Stimulated activated CD8-positive, alpha-beta memory T cell treated with anti-CD3 and anti-CD28 coated beads, Interleukin-15, amount 100 ng/mL, for 4 hours (primary cell): ENCODE results near the gene ACTN3.
"Not testable (repeated sequence)": the region's sequence is repeated elsewhere in the genome, so short reads cannot be mapped to it uniquely, and the experiment has no call there.

Source experiments
- DNase-seq, 2 donors: peaks; one replicate each; pipeline ENCODE4 v3.0.0-alpha.2; 2020; ENCODE audit warnings: low read depth in 2 of 2

Gene ACTN3

DNA sequence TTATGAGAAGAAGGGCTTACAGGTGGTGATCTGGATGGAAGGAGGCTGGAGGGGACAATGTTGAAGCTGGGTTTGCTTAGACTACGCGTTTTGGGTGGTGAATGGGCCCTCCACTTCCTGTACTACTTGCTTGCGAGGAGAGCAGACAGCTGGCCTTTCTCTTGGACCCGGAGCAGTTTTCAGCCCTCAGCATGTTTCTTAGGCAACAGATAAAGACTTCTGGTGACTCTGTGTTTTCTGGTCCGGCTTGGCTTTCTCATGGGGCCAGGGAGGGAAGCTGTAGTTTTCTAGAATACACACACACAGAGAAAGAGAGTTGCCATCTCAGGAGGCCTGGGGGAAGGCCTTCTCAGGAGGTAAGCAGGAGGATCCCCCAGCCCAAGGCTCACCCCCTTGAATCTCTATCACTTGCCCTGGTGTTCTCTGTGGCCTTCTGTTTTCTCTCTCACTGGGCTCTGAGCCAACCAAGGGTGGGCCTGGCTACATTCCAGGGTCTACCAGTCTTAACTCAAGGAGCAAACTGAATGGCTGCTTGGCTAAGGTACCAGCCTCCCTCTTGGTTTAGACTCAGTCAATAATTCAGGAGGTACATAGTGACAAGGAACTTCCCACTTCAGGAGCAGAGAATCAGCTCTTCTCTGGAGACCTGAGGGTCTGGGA is 48.7 kb downstream of the ACTN3 start:
- no peak for DNase-seq

- DNase-seq: no peak
Observed at GRCh38 chr11:66598993-66599392, 52.3 kb downstream of the ACTN3 start.

DNA sequence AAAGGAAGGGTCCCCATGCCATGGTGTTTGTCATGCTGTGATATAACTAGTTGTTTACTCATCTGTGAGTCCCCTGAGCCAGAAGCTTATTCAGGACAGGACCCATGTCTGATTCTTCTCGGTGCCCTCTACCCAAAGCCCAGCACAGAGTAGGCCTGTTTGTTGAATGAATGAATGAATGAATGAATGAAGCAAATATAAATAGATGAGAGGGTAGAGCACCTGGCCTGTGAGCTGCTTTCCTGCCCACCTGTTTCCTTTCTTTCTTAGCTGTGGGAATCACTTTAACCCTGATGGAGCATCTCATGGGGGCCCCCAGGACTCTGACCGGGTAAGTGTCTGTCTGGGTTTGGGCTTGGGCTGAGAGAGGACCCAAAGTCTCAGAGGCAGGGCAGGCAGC is 53.5 kb downstream of the ACTN3 start:
- no peak for DNase-seq

GRCh38 chr11:66600631-66601233 is 54.0 kb downstream of the ACTN3 start:
- DNase-seq: no peak

- DNase-seq: no peak
Observed at GRCh38 chr11:66603072-66603471, 56.4 kb downstream of the ACTN3 start.

GRCh38 chr11:66604155-66604554 is 57.5 kb downstream of the ACTN3 start:
- DNase-seq: no peak

DNA sequence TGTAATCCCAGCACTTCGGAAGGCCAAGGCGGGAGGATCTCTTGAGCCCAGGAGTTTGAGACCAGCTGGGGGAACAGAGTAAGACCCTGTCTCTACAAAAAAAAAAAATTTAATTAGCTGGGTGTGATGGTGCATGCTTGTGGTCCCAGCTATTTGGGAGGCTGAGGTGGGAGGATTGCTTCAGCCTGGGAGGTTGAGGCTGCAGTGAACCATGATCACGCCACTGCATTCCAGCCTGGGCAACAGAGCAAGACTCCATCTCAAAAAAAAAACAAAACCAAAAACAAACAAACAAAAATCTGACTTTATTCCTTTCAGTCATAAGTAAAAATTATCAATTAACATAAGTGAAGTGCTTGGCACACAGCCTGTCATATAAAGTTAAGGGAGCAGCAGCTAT is 59.9 kb downstream of the ACTN3 start:
- DNase-seq: not testable (repeated sequence)

DNA sequence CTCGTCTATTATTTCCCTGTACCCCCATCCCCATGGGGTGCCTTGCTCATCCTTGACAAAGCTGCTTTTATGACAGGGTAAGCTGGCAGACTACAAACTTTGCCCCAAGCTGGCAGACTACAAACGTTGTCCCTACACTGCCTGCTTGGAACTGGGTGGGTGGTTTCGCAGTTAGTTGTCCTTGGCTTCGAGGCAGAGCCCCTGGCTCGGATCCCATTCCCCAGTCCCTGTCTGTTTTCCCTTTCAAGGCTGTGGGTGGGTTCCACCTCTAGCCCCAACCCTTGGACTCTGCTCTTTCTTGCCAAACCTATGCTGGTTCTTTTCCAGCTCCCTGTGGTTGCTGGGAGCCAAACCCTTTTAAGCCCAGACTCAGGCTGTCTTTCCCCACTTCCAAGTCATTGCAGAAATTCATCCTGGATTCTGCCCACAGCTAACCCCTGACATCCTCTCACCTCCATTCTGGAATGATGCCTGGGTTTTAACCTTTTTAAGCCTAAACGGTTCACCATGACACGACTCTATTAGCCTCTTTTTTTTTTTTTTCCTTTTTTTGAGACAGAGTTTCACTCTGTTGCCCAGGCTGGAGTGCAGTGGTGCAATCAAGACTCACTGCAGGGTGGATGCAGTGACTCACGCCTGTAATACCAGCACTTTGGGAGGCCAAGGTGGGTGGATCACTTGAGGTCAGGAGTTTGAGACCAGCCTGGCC is 60.6 kb downstream of the ACTN3 start:
- DNase-seq: no peak

DNA sequence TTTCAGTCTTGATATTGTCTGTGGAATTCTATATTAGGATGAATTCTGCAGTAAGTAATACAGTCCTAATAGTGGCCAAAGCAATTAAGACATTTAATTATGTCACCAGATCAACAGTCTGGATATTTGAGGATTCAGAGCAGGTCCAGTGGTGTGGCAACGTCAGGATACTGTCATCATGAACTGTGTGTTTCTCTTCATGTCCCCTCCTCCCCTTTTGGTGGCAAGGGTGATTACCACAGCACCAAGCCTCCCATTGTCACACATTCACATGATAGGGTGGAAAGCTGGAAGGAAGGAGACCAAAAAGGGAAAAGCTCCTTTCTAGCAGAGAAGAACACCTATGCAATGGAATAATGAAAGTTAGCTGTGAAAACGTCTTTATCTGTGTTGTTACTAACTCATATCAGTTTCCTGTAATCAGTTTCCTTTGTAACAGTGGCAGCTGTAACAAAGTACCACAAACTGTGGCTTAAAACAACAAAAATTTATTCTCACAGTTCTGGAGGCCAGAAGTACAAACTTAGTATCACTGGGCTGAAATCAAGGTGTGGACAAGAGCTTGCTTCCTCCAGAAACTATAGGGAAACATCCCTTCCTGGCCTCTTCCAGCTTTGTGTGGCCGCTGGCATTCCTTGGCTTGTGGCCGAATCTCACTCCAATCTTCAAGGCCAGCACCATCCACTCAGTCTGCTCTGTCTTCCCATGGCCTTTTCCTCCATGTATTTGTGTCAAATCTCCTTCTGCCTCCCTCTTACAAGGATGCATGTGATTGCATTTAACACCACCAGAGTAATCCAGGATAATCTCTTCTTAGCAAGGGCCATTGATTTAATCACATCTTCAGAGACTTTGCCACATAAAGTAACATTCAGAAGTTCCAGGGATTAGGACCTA is 63.3 kb downstream of the ACTN3 start:
- no peak for DNase-seq

- DNase-seq: no peak
Observed at GRCh38 chr11:66612458-66612857, 65.8 kb downstream of the ACTN3 start.
